HCT116 (cell line): ENCODE measurements around the gene EPHA1. TPM values are rescaled to one million over a fixed set of nuclear protein-coding genes. Genes with fewer than 3 reads are reported as not detected.

Experiments used
- ATAC-seq: fragments of 200-7000 bp; cut with Tn5 transposase; 2 replicates; pipeline ENCODE4 v1.9.1; 2020; ENCODE audit warnings: mild to moderate bottlenecking, moderate library complexity
- BruUV-seq: library from RNA; stranded (reverse); fragments of 400-500 nt; replicated peaks from 2 replicates; lab custom pipeline; 2021; lab: Mats Ljungman, UMichigan
- CTCF ChIA-PET: fragments of 300-600 bp; sonication (Branson Sonifier 250); formaldehyde crosslinking; loops from one replicate; lab custom pipeline; 2021; ENCODE audit warnings: antibody characterized with exemption; lab: Charles Lee
- POLR2A ChIA-PET: fragments of 300-600, 350-600 bp; sonication (Branson Sonifier 250); formaldehyde crosslinking; loops from one replicate; lab custom pipeline; 2021; ENCODE audit warnings: antibody characterized with exemption; lab: Charles Lee
- RAD21 ChIA-PET, 2 experiments: fragments of 300-600 bp; sonication (Branson Sonifier 250); formaldehyde crosslinking; loops; one replicate each; lab custom pipeline; 2023; ENCODE audit warnings: low total read pairs in 2 of 2; ENCODE audit not compliant: uncharacterized antibody in 2 of 2, unreplicated experiment in 2 of 2, low non-redundant PET in 1 of 2; lab: Charles Lee
- DNase-seq: peaks from one replicate; pipeline ENCODE4 v3.0.0-alpha.2; 2010; ENCODE audit warnings: low read depth, low spot score
- H2AFZ ChIP-seq: fragments of 200-600 bp; shearing (Covaris generic), sonication (generic); 2 replicates; pipeline ENCODE4 v1.6.1; 2017; ENCODE audit warnings: low read depth, mixed run types, mixed read lengths, antibody characterized with exemption, low read length; ENCODE audit not compliant: poor library complexity, severe bottlenecking
- H3K27ac ChIP-seq: 2 replicates; pipeline ENCODE4 v1.5.1; 2012; ENCODE audit warnings: low read depth, low read length
- H3K27me3 ChIP-seq: fragments of 200-600 bp; sonication (generic); 2 replicates; pipeline ENCODE4 v1.6.1; 2016; ENCODE audit warnings: mixed run types, low read length, mixed read lengths; ENCODE audit not compliant: insufficient read depth
- H3K36me3 ChIP-seq, 2 experiments: fragments of 200-500 bp in 1 of 2; fragments of 200-600 bp in 1 of 2; sonication (Bioruptor generic) in 1 of 2; sonication (generic) in 1 of 2; 2 replicates each; pipeline versions ENCODE4 v1.5.1 to v1.6.1; 2014 to 2016; ENCODE audit warnings: low read length in 2 of 2, inconsistent platforms in 1 of 2, mixed read lengths in 1 of 2, mixed run types in 1 of 2; ENCODE audit not compliant: insufficient read depth in 2 of 2, control insufficient read depth in 1 of 2
- H3K4me1 ChIP-seq, 2 experiments: fragments of 200-600 bp in 1 of 2; sonication (generic) in 1 of 2; 2 replicates each; pipeline versions ENCODE4 v1.5.1 to v1.6.1; 2012 to 2017; ENCODE audit warnings: low read length in 2 of 2, inconsistent platforms in 1 of 2, mild to moderate bottlenecking in 1 of 2, mixed read lengths in 1 of 2, mixed run types in 1 of 2, moderate library complexity in 1 of 2; ENCODE audit not compliant: insufficient read depth in 2 of 2, control insufficient read depth in 1 of 2
- H3K4me2 ChIP-seq: fragments of 200-600 bp; sonication (generic); 2 replicates; pipeline ENCODE4 v1.6.1; 2017; ENCODE audit warnings: mixed run types, low read length, mixed read lengths
- H3K4me3 ChIP-seq, 2 experiments: fragments of 200-600 bp in 1 of 2; sonication (generic) in 1 of 2; replicated peaks in 1 of 2; 2 replicates each; pipeline ENCODE4 v1.5.1; 2011 to 2016; ENCODE audit warnings: low read length in 2 of 2, control low read depth in 1 of 2, low read depth in 1 of 2, mild to moderate bottlenecking in 1 of 2, mixed read lengths in 1 of 2, mixed run types in 1 of 2
- H3K79me2 ChIP-seq: fragments of 200-600 bp; sonication (generic); 2 replicates; pipeline ENCODE4 v1.6.1; 2017; ENCODE audit warnings: mild to moderate bottlenecking, mixed run types, low read length, moderate library complexity, mixed read lengths; ENCODE audit not compliant: insufficient read depth
- H3K9ac ChIP-seq: fragments of 200-600 bp; sonication (generic); 2 replicates; pipeline ENCODE4 v1.6.1; 2016; ENCODE audit warnings: low read length, mixed read lengths
- H3K9me2 ChIP-seq: fragments of 200-600 bp; sonication (generic), shearing (Covaris generic); 2 replicates; pipeline ENCODE4 v1.6.1; 2017; ENCODE audit warnings: mixed run types, mild to moderate bottlenecking, moderate library complexity; ENCODE audit not compliant: insufficient read depth
- H3K9me3 ChIP-seq, 2 experiments: fragments of 200-500 bp in 1 of 2; fragments of 200-600 bp in 1 of 2; sonication (Bioruptor generic) in 1 of 2; sonication (generic) in 1 of 2; 2 replicates each; pipeline ENCODE4 v1.6.1; 2014 to 2017; ENCODE audit warnings: low read length in 2 of 2, mixed read lengths in 2 of 2, inconsistent platforms in 1 of 2, low read depth in 1 of 2, mild to moderate bottlenecking in 1 of 2, mixed run types in 1 of 2, moderate library complexity in 1 of 2; ENCODE audit not compliant: control insufficient read depth in 1 of 2, insufficient read depth in 1 of 2
- H4K20me1 ChIP-seq: fragments of 200-600 bp; sonication (generic), shearing (Covaris generic); 2 replicates; pipeline ENCODE4 v1.6.1; 2017; ENCODE audit warnings: mixed run types, mild to moderate bottlenecking, moderate library complexity; ENCODE audit not compliant: insufficient read depth
- CBX3 ChIP-seq: IDR thresholded peaks from 2 replicates; pipeline ENCODE4 v1.6.1; 2012; ENCODE audit warnings: low read depth
- CEBPB ChIP-seq: IDR thresholded peaks from 2 replicates; pipeline ENCODE4 v1.6.1; 2012; ENCODE audit warnings: low read depth
- CTCF ChIP-seq, 3 experiments: fragments of 200-600 bp in 1 of 3; sonication (generic) in 1 of 3; IDR thresholded peaks in 2 of 3; conservative IDR thresholded peaks in 1 of 3; 2 replicates each; pipeline ENCODE4 v1.5.1; 2012 to 2017; ENCODE audit warnings: low read depth in 2 of 3, low read length in 2 of 3, antibody characterized with exemption in 1 of 3, borderline replicate concordance in 1 of 3, control low read depth in 1 of 3, mild to moderate bottlenecking in 1 of 3, mixed read lengths in 1 of 3, mixed run types in 1 of 3, moderate library complexity in 1 of 3; ENCODE audit not compliant: insufficient read depth in 1 of 3
- EGR1 ChIP-seq: IDR thresholded peaks from 2 replicates; pipeline ENCODE4 v1.6.1; 2012; ENCODE audit warnings: low read depth
- ELF1 ChIP-seq: IDR thresholded peaks from 2 replicates; pipeline ENCODE4 v1.6.1; 2012; ENCODE audit warnings: low read depth, borderline replicate concordance
- EZH2 ChIP-seq: fragments of 200-600 bp; sonication (generic); IDR thresholded peaks from 2 replicates; pipeline ENCODE4 v1.6.1; 2017; ENCODE audit warnings: antibody characterized with exemption, mixed run types
- EZH2phosphoT487 ChIP-seq: fragments of 200-600 bp; IDR thresholded peaks from 2 replicates; pipeline ENCODE4 v1.6.1; 2018; ENCODE audit warnings: antibody characterized with exemption, borderline replicate concordance
- JUND ChIP-seq: IDR thresholded peaks from 2 replicates; pipeline ENCODE4 v1.6.1; 2012
- POLR2A ChIP-seq: IDR thresholded peaks from 2 replicates; pipeline ENCODE4 v1.7.0; 2011; ENCODE audit warnings: borderline replicate concordance; ENCODE audit not compliant: insufficient read depth, insufficient read length; ENCODE audit errors: extremely low read depth
- RAD21 ChIP-seq: IDR thresholded peaks from 2 replicates; pipeline ENCODE4 v1.6.1; 2012; ENCODE audit warnings: low read depth, mild to moderate bottlenecking
- REST ChIP-seq: IDR thresholded peaks from 2 replicates; pipeline ENCODE4 v1.6.1; 2012; ENCODE audit warnings: low read depth
- SIN3A ChIP-seq: IDR thresholded peaks from 2 replicates; pipeline ENCODE4 v1.6.1; 2012; ENCODE audit warnings: low read depth
- SRF ChIP-seq: IDR thresholded peaks from 2 replicates; pipeline ENCODE4 v1.6.1; 2012; ENCODE audit warnings: low read depth
- ZBTB33 ChIP-seq: IDR thresholded peaks from 2 replicates; pipeline ENCODE4 v1.6.1; 2011; ENCODE audit warnings: mild to moderate bottlenecking, low read length, moderate library complexity; ENCODE audit not compliant: insufficient replicate concordance; ENCODE audit errors: extremely low read depth
- ZFX ChIP-seq: fragments of 450-650 bp; IDR thresholded peaks from 2 replicates; pipeline ENCODE4 v1.6.1; 2017
- ZNF274 ChIP-seq: fragments of 200-500 bp; sonication (Bioruptor generic); IDR thresholded peaks from 2 replicates; pipeline ENCODE4 v1.6.1; 2014; ENCODE audit warnings: mild to moderate bottlenecking, low read depth, low read length, inconsistent platforms
- intact Hi-C: fragments of 100-400 bp; cut with micrococcal nuclease; formaldehyde crosslinking; loops from 2 replicates; pipeline ENCODE4 v1.10.0; 2022
- total RNA-seq: library from RNA; stranded (reverse); gene quantifications from one replicate; pipeline ENCODE4 v1.2.1, GENCODE V29; 2021; ENCODE audit not compliant: unreplicated experiment

Gene EPHA1
- total RNA-seq, 1 experiment from 2014 or later = 29.9 TPM

GRCh38 chr7:143436325-143436946 is 27.8 kb upstream of the EPHA1 start:
- H3K9me3 ChIP-seq = no peaks in the 10 kb centered on the region
- ChIA-PET RAD21 (no interaction called here), POLR2A (no interaction called here), CTCF (no interaction called here)
- no peak overlapping the region for H3K9ac ChIP-seq
- no TSS peak for BruUV-seq
- DNase-seq (no peak), ATAC-seq (no peak)
- no peaks in the 10 kb centered on the region for H3K9me2 ChIP-seq
- H3K79me2 ChIP-seq = no peaks in the 10 kb centered on the region
- no peaks in the 10 kb centered on the region for H3K27me3 ChIP-seq
- intact Hi-C loops = no loop called here
- no peaks in the 10 kb centered on the region for H3K36me3 ChIP-seq
- H3K4me3 ChIP-seq = no peak overlapping the region
- no peaks in the 10 kb centered on the region for H4K20me1 ChIP-seq
- no peak overlapping the region for H2AFZ ChIP-seq
- TF ChIP-seq RAD21 = no peak
- TF ChIP-seq CEBPB = no peak
- TF ChIP-seq EGR1 = no peak
- no peak for TF ChIP-seq SIN3A
- no peak for TF ChIP-seq CTCF (IDR thresholded peaks at IDR 0.05 in 2 of 3, conservative IDR thresholded peaks at IDR 0.05 in 1 of 3; ENCODE audit: borderline replicate concordance in 1 of 3, insufficient read depth in 1 of 3, low read depth in 2 of 3, low read length in 2 of 3)
- no peak for TF ChIP-seq REST
- no peak for TF ChIP-seq CBX3
- no peak for TF ChIP-seq EZH2phosphoT487
- no peak for TF ChIP-seq ELF1
- TF ChIP-seq EZH2 = no peak
- TF ChIP-seq ZNF274 = no peak
- no peak for TF ChIP-seq ZBTB33
- TF ChIP-seq POLR2A = no peak
- TF ChIP-seq JUND = no peak
- no peak for TF ChIP-seq ZFX
- no peak for TF ChIP-seq SRF
- H3K27ac ChIP-seq = no peak overlapping the region
- no peak overlapping the region for H3K4me2 ChIP-seq
- H3K4me1 ChIP-seq = no peaks in the 10 kb centered on the region
